NB4 (cell line): Measurements from ENCODE around the gene BRD1.

ENCODE experiments used
- DNase-seq: peaks from one replicate; pipeline ENCODE4 v3.0.0; 2010; ENCODE audit warnings: low read depth
- H3K4me3 ChIP-seq: one replicate; pipeline ENCODE4 v1.5.1; 2011; ENCODE audit warnings: mild to moderate bottlenecking, low read depth, low read length, moderate library complexity
- MYC ChIP-seq: IDR thresholded peaks from 2 replicates; pipeline ENCODE4 v1.6.1; 2011; ENCODE audit warnings: low read depth, low read length
- POLR2A ChIP-seq: IDR thresholded peaks from 2 replicates; pipeline ENCODE4 v1.6.1; 2011; ENCODE audit warnings: mild to moderate bottlenecking; ENCODE audit not compliant: insufficient read length; ENCODE audit errors: extremely low read depth
- TF ChIP-seq, protein P1 (sequence below): IDR thresholded peaks from one replicate; pipeline ENCODE4 v1.5.1; 2012; ENCODE audit warnings: low read depth, low read length
- TF ChIP-seq, protein P2 (sequence below): IDR thresholded peaks from 2 replicates; pipeline ENCODE4 v1.6.1; 2011; ENCODE audit warnings: low read depth, low read length

BRD1 gene

DNA sequence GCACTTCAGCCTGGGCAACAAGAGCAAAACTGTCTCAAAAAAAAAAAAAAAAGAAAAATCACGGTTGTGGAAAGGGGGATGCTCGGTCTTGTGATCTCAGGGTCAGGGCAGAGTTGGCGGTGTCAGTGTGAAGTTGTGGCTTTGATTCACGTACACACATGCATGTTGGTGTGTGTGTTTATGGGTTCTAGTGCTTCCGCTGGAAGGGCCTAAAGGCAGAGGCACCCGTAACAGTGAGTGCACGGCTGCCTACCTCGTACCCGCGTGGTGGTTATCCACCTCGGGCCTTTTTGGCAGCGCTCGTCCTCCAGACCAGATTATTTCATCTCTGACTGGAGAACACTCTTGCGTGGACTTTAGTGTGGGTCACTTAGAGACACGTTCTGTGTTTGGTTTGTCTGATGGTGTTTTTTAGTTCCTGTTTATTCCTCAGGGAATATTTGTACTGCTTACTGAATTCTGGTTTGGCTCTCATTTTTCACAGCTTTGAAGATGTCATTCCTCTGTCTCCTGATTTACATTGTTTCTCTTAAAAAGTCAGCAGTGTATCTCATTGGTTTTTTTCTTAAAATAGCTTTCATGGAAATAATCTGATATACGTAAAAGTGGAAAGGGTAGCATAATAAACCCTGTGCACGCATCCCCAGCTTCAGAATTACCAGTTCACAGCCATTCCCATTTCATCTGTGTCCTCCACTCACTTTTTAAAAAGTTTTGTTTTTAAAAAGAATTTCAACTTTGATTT, 41.6 kb upstream of the BRD1 start:
- no peak for DNase-seq

DNA sequence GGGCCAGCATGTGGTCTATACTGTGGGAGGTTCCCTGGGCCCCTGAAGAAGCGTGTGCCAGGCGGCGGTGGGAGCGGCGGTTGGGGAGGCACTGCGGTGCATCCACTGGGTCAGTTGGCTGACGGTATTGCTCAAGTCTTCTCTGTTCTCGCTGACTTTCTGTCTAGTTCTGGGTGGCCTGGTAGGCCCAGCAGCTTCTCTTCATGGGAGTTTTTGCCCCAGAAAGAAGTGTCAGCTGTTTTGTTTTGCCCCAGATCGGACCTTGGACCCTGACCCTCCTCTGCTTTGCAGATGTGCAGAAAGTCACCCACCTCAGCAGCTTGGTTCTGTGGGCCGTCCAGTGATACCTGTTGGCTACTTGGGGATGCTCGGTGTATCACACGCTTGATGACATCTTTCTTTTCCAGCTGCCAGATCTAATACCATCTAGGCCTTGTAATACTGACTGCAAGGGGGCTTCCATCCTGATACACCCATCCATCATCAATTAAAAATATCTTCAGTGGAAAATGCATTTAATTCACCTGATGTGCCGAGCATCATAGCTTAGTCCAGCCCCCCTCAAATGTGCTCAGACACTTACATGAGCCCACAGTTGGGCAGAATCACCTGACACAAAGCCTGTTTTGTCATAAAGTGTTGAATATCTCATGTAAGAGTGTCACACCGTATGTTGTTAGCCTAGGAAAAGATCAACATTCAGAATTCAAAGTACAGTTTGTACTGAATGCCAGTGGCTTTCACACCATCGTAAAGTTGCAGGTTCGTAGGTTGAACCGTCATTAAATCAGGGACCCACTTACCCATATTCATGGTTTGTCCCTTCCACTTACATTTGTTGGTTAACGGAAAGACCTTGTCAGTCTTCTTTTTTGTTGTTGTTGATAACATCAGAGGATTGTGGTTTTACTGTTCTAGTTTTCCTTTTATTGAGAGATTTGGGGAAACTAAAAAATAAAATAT, 39.9 kb upstream of the BRD1 start:
- peak; percentile 96 for DNase-seq
- H3K4me3 ChIP-seq: peak overlapping the region; percentile 66
- peak; percentile 34; the same call in 1 of the 2 replicates for TF ChIP-seq MYC
- TF ChIP-seq, protein P1, sequence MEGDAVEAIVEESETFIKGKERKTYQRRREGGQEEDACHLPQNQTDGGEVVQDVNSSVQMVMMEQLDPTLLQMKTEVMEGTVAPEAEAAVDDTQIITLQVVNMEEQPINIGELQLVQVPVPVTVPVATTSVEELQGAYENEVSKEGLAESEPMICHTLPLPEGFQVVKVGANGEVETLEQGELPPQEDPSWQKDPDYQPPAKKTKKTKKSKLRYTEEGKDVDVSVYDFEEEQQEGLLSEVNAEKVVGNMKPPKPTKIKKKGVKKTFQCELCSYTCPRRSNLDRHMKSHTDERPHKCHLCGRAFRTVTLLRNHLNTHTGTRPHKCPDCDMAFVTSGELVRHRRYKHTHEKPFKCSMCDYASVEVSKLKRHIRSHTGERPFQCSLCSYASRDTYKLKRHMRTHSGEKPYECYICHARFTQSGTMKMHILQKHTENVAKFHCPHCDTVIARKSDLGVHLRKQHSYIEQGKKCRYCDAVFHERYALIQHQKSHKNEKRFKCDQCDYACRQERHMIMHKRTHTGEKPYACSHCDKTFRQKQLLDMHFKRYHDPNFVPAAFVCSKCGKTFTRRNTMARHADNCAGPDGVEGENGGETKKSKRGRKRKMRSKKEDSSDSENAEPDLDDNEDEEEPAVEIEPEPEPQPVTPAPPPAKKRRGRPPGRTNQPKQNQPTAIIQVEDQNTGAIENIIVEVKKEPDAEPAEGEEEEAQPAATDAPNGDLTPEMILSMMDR: no peak
- TF ChIP-seq, protein P2, sequence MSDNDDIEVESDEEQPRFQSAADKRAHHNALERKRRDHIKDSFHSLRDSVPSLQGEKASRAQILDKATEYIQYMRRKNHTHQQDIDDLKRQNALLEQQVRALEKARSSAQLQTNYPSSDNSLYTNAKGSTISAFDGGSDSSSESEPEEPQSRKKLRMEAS: no peak

More for the DNA sequence above, 41.6 kb upstream of the BRD1 start:
- no peak overlapping the region for H3K4me3 ChIP-seq
- TF ChIP-seq, protein P1: no peak
- TF ChIP-seq, protein P2: no peak
- TF ChIP-seq POLR2A: no peak
- TF ChIP-seq MYC: no peak

DNA sequence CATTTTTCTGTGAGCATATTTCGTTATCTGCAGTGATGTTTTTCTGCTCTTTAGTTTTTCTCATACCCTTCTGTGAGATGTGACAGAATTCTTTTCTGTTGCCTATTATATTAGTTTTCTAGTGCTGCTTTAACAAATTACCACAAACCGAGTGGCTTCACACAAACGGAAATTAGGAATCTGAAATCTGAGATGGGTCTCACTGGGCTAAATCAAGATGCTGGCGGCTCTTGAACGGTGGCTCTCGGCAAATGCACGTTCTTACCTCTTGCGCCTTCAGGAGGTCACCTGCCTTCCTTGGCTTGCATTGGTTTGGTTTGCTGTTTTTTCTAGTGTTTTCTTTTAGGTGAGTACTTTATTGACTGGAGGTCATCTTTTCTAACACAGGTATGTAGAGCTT, 39.0 kb upstream of the BRD1 start:
- TF ChIP-seq POLR2A (no peak), MYC (no peak)
- TF ChIP-seq, protein P2: no peak
- TF ChIP-seq, protein P1: no peak
- H3K4me3 ChIP-seq: peak overlapping the region; percentile 66
- peak; percentile 75 for DNase-seq

DNA sequence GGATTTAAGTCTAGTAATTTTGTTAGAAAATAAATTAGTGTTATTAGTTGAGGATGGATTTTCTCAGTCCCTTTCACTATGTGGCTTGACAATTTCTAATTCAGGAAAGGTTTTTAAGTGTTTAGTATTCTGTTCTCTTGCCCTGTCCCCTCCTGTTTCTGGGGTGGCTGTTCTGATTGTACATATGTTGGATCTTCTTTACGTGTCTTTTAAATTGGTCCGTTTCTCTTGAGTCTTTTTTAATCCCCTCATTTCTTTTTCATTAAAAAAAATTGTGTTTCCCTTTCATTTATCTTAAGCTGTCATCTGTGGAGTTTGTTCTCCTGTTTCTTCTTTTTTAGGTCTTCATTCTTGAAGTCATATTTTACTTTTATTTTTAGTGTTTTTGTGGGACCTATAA, 38.5 kb upstream of the BRD1 start:
- DNase-seq: no peak
- TF ChIP-seq, protein P1: no peak
- TF ChIP-seq MYC (no peak), POLR2A (no peak)
- TF ChIP-seq, protein P2: no peak
- peak overlapping the region; percentile 66 for H3K4me3 ChIP-seq

DNA sequence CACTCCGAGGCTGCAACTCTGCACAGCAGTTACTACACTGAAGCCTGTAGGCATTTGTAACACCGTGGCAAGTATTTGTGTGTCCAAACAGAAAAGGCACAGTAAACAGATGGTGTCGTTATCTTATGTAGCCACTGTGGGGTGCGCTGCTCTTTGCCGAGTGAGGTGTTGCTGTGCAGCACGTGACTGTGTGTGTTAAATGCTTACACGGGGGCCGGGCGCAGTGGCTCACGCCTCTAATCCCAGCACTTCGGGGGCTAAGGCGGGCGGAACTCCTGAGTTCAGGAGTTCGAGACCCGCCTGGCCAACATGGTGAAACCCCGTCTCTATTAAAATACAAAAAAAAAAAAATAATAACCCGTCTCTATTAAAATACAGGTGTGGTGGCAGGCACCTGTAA, 37.5 kb upstream of the BRD1 start:
- no peak for DNase-seq
- H3K4me3 ChIP-seq: no peak overlapping the region

More for the DNA sequence above, 37.5 kb upstream of the BRD1 start:
- TF ChIP-seq POLR2A (no peak), MYC (no peak)
- TF ChIP-seq, protein P2: no peak
- TF ChIP-seq, protein P1: no peak
